K562 (cell line): ENCODE results near the gene ENO3. TPM values are rescaled to one million over a fixed set of nuclear protein-coding genes. Genes with fewer than 3 reads are reported as not detected.
A peak's percentile ranks its signal among the peaks of the same experiment; 100 is the strongest.

Source experiments
- BRF1 ChIP-seq: IDR thresholded peaks from 3 replicates; pipeline ENCODE4 v1.6.1; 2011; ENCODE audit warnings: borderline replicate concordance, mild to moderate bottlenecking; ENCODE audit not compliant: insufficient read length; ENCODE audit errors: extremely low read depth
- KDM5B ChIP-seq: fragments of 200-600 bp; sonication (generic); IDR thresholded peaks from 2 replicates; pipeline ENCODE4 v1.6.1; 2012; ENCODE audit warnings: low read depth, mild to moderate bottlenecking, moderate library complexity, low read length, control low read depth, inconsistent platforms; ENCODE audit not compliant: insufficient replicate concordance
- MAFK ChIP-seq: IDR thresholded peaks from 2 replicates; pipeline ENCODE4 v1.6.1; 2011; ENCODE audit warnings: low read length, improper control_type of control experiment
- NFE2 ChIP-seq: IDR thresholded peaks from 2 replicates; pipeline ENCODE4 v1.6.1; 2014; ENCODE audit warnings: antibody characterized with exemption, low read depth
- POLR2A ChIP-seq: fragments of 450-650 bp; conservative IDR thresholded peaks from 2 replicates; pipeline ENCODE4 v1.6.1; 2016
- SMAD3 ChIP-seq: fragments of 450-650 bp; formaldehyde crosslinking; conservative IDR thresholded peaks from 2 replicates; pipeline ENCODE4 v1.4.0; 2020; ENCODE audit warnings: mild to moderate bottlenecking
- SREBF1 ChIP-seq: fragments of 150-350 bp; IDR thresholded peaks from 2 replicates; pipeline ENCODE4 v1.6.1; 2014; ENCODE audit warnings: antibody characterized with exemption, low read depth, low read length, borderline replicate concordance
- TAF9B ChIP-seq: fragments of 450-650 bp; IDR thresholded peaks from 2 replicates; pipeline ENCODE4 v1.6.1; 2018; ENCODE audit warnings: mild to moderate bottlenecking; ENCODE audit not compliant: partially characterized antibody
- ZNF764 ChIP-seq: fragments of 250-450 bp; sonication (Bioruptor Pico); IDR thresholded peaks from 2 replicates; pipeline ENCODE4 v1.4.0; 2020; ENCODE audit warnings: low read depth, mild to moderate bottlenecking, moderate library complexity
- polyA plus RNA-seq, 8 experiments: library from polyadenylated mRNA; depleted of rRNA in 4 of 8; stranded (reverse) in 5 of 8; unstranded in 3 of 8; fragments of >200 nt; fragmentation: Nextera tagmentation in 2 of 8; fragmentation: Illumina TruSeq in 1 of 8; extraction: Ambion mirVana in 2 of 8; extraction: Trizol in 1 of 8; gene quantifications; 2 replicates each; pipeline versions ENCODE4 v1.2.1 to v1.2.3, GENCODE V29; 2011 to 2014; ENCODE audit warnings: inconsistent platforms in 1 of 8, missing spikeins in 1 of 8
- total RNA-seq, 7 experiments: library from RNA; depleted of rRNA in 6 of 7; stranded (reverse); fragments of >200 nt in 6 of 7; fragmentation: Illumina TruSeq in 2 of 7; extraction: Trizol in 2 of 7; gene quantifications; 2 replicates each; pipeline versions ENCODE4 v1.2.1 to v1.2.3, GENCODE V29; 2011 to 2021; ENCODE audit warnings: low replicate concordance in 1 of 7
- TF ChIP-seq, protein P1 (sequence below): fragments of 450-650 bp; IDR thresholded peaks from 2 replicates; pipeline ENCODE4 v1.6.1; 2016; ENCODE audit warnings: mild to moderate bottlenecking, moderate library complexity
- TF ChIP-seq, protein P2 (sequence below): fragments of 250-450 bp; sonication (Bioruptor Pico); IDR thresholded peaks from 2 replicates; pipeline ENCODE4 v1.4.0; 2020; ENCODE audit warnings: borderline replicate concordance
- TF ChIP-seq, protein P3 (sequence below): fragments of 450-650 bp; IDR thresholded peaks from 2 replicates; pipeline ENCODE4 v1.6.1; 2014; ENCODE audit warnings: low read depth, mild to moderate bottlenecking, moderate library complexity, borderline replicate concordance

The ENO3 gene
- total and polyA plus RNA-seq, 9 of the 15 experiments (the other 6 are each of a cell fraction or from before 2014, with no cell fraction given), result 5.7 to 17.2 (median 9.9) TPM

DNA sequence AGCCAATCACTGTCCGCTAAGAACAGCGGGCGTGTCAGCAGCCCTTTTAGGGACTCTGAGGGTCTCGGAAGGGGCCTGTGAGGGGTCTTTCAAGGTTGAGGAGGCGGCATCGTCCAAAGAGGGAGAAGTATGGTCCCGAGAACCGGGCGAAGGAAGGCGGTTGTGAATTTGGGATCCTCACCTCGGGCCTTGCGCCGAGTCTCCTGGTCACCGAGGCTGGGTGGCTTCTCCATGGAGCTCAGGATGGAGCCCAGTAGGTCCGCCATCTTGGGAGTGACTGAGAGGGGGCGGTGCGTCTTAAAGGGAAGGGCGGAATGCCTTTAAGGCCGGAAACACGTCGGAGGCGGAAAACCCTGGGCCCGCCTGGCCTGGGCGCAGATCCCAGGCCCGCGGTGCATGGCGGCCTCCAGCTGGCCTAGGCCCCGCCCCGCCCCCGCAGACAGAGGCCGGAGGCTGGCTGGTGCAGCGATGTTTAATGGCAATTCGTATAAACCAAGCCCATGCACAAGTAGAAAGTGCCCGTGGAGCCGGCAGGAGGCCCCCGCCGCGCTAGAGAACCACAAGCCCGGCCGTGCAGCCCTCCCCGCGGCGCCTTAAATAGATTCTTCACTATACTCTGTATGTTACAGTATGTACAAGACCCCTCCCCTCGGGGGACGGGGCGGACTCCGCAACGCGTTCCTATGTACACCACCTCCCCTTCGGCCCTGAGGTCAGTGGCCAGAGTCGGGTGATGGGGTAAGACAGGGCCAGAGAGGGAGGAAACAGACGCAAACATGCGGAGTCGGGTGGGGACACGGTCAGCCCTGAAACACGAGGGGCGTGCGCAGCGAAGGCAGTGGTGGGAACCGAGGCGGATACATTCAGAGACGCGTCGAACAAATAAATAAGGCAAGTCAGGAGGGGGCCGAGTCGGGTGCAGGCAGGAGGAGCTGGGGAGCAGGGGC lies 16.9 kb downstream of the ENO3 start, which contains the start of gene SPAG7 (continued):
- TF ChIP-seq, protein P1, sequence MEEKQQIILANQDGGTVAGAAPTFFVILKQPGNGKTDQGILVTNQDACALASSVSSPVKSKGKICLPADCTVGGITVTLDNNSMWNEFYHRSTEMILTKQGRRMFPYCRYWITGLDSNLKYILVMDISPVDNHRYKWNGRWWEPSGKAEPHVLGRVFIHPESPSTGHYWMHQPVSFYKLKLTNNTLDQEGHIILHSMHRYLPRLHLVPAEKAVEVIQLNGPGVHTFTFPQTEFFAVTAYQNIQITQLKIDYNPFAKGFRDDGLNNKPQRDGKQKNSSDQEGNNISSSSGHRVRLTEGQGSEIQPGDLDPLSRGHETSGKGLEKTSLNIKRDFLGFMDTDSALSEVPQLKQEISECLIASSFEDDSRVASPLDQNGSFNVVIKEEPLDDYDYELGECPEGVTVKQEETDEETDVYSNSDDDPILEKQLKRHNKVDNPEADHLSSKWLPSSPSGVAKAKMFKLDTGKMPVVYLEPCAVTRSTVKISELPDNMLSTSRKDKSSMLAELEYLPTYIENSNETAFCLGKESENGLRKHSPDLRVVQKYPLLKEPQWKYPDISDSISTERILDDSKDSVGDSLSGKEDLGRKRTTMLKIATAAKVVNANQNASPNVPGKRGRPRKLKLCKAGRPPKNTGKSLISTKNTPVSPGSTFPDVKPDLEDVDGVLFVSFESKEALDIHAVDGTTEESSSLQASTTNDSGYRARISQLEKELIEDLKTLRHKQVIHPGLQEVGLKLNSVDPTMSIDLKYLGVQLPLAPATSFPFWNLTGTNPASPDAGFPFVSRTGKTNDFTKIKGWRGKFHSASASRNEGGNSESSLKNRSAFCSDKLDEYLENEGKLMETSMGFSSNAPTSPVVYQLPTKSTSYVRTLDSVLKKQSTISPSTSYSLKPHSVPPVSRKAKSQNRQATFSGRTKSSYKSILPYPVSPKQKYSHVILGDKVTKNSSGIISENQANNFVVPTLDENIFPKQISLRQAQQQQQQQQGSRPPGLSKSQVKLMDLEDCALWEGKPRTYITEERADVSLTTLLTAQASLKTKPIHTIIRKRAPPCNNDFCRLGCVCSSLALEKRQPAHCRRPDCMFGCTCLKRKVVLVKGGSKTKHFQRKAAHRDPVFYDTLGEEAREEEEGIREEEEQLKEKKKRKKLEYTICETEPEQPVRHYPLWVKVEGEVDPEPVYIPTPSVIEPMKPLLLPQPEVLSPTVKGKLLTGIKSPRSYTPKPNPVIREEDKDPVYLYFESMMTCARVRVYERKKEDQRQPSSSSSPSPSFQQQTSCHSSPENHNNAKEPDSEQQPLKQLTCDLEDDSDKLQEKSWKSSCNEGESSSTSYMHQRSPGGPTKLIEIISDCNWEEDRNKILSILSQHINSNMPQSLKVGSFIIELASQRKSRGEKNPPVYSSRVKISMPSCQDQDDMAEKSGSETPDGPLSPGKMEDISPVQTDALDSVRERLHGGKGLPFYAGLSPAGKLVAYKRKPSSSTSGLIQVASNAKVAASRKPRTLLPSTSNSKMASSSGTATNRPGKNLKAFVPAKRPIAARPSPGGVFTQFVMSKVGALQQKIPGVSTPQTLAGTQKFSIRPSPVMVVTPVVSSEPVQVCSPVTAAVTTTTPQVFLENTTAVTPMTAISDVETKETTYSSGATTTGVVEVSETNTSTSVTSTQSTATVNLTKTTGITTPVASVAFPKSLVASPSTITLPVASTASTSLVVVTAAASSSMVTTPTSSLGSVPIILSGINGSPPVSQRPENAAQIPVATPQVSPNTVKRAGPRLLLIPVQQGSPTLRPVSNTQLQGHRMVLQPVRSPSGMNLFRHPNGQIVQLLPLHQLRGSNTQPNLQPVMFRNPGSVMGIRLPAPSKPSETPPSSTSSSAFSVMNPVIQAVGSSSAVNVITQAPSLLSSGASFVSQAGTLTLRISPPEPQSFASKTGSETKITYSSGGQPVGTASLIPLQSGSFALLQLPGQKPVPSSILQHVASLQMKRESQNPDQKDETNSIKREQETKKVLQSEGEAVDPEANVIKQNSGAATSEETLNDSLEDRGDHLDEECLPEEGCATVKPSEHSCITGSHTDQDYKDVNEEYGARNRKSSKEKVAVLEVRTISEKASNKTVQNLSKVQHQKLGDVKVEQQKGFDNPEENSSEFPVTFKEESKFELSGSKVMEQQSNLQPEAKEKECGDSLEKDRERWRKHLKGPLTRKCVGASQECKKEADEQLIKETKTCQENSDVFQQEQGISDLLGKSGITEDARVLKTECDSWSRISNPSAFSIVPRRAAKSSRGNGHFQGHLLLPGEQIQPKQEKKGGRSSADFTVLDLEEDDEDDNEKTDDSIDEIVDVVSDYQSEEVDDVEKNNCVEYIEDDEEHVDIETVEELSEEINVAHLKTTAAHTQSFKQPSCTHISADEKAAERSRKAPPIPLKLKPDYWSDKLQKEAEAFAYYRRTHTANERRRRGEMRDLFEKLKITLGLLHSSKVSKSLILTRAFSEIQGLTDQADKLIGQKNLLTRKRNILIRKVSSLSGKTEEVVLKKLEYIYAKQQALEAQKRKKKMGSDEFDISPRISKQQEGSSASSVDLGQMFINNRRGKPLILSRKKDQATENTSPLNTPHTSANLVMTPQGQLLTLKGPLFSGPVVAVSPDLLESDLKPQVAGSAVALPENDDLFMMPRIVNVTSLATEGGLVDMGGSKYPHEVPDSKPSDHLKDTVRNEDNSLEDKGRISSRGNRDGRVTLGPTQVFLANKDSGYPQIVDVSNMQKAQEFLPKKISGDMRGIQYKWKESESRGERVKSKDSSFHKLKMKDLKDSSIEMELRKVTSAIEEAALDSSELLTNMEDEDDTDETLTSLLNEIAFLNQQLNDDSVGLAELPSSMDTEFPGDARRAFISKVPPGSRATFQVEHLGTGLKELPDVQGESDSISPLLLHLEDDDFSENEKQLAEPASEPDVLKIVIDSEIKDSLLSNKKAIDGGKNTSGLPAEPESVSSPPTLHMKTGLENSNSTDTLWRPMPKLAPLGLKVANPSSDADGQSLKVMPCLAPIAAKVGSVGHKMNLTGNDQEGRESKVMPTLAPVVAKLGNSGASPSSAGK, result peak; percentile 84
- TF ChIP-seq SMAD3 (CRISPR knock-in tag), result no peak
- peak; percentile 85 for TF ChIP-seq POLR2A
- TF ChIP-seq, protein P2, sequence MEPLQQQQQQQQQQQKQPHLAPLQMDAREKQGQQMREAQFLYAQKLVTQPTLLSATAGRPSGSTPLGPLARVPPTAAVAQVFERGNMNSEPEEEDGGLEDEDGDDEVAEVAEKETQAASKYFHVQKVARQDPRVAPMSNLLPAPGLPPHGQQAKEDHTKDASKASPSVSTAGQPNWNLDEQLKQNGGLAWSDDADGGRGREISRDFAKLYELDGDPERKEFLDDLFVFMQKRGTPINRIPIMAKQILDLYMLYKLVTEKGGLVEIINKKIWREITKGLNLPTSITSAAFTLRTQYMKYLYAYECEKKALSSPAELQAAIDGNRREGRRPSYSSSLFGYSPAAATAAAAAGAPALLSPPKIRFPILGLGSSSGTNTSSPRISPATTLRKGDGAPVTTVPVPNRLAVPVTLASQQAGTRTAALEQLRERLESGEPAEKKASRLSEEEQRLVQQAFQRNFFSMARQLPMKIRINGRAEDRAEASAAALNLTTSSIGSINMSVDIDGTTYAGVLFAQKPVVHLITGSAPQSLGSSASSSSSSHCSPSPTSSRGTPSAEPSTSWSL (CRISPR knock-in tag), result no peak
- TF ChIP-seq BRF1, result no peak
- TF ChIP-seq KDM5B, result peak; percentile 62
- TF ChIP-seq TAF9B, result peak; percentile 79
- TF ChIP-seq, protein P3, sequence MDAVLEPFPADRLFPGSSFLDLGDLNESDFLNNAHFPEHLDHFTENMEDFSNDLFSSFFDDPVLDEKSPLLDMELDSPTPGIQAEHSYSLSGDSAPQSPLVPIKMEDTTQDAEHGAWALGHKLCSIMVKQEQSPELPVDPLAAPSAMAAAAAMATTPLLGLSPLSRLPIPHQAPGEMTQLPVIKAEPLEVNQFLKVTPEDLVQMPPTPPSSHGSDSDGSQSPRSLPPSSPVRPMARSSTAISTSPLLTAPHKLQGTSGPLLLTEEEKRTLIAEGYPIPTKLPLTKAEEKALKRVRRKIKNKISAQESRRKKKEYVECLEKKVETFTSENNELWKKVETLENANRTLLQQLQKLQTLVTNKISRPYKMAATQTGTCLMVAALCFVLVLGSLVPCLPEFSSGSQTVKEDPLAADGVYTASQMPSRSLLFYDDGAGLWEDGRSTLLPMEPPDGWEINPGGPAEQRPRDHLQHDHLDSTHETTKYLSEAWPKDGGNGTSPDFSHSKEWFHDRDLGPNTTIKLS, result peak; percentile 22; the same call in 1 of the 2 replicates
- peak; percentile 14; the same call in 1 of the 2 replicates for TF ChIP-seq ZNF764 (CRISPR knock-in tag)
- TF ChIP-seq NFE2, result peak; percentile 33
- no peak for TF ChIP-seq MAFK
- TF ChIP-seq SREBF1, result no peak
